Embryonic facial prominence (tissue), 1 donor: ENCODE measurements around the gene VAPB.
"Not testable (repeated sequence)": the region's sequence is repeated elsewhere in the genome, so short reads cannot be mapped to it uniquely, and the experiment has no call there.

ENCODE experiments used
- DNase-seq: peaks from one replicate; pipeline ENCODE4 v3.0.0-alpha.2; 2016; ENCODE audit errors: extremely low spot score

Gene VAPB

DNA sequence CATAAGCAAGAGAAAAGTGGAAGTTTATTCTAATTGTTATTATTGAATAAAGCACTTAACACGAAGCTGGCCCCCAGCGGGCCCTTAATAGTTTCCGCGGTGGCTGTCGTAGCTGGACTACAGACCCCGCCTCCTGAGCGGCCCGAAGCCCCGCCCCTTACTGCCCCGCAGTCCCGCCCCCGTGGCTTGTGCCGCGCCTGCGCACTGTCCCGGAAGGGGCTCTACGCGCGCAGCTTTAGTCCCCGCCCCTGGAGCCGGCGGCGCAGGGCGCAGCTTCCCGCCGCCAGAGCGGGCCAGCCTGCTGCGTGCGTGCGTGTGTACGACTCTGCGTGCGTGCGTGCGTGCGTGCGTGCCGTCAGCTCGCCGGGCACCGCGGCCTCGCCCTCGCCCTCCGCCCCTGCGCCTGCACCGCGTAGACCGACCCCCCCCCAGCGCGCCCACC is at the start of gene VAPB:
Gene VAPB (plus strand): TSS at position 348 of the 442 bp plus-strand sequence. CDS start 231 bp downstream, outside the sequence.
- peak; percentile 87 for DNase-seq

- no peak for DNase-seq
These were observed 49.3 kb upstream of the VAPB start for GRCh38 chr20:58339741-58340140.

GRCh38 chr20:58340151-58340550 is 48.9 kb upstream of the VAPB start:
- DNase-seq = no peak

DNA sequence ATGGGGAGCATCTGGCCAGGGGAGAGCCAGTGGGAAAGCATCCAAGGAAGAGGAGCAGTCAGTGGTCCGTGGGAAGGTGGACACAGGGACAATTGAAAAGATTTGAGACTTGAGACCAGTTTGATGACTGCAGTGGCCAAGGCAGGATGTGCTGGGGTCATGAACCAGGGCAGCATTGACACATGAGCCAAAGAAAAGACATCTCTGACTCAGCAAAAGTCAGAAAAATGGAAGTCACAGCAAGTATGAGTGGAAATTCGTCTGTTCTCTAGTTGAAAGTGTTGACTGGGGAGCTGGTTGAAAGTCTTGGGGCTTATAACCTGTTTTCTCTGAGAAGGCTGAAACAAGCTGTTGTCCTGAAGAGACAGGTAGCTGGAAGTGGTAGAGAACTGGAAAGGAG is 48.2 kb upstream of the VAPB start:
- no peak for DNase-seq

DNA sequence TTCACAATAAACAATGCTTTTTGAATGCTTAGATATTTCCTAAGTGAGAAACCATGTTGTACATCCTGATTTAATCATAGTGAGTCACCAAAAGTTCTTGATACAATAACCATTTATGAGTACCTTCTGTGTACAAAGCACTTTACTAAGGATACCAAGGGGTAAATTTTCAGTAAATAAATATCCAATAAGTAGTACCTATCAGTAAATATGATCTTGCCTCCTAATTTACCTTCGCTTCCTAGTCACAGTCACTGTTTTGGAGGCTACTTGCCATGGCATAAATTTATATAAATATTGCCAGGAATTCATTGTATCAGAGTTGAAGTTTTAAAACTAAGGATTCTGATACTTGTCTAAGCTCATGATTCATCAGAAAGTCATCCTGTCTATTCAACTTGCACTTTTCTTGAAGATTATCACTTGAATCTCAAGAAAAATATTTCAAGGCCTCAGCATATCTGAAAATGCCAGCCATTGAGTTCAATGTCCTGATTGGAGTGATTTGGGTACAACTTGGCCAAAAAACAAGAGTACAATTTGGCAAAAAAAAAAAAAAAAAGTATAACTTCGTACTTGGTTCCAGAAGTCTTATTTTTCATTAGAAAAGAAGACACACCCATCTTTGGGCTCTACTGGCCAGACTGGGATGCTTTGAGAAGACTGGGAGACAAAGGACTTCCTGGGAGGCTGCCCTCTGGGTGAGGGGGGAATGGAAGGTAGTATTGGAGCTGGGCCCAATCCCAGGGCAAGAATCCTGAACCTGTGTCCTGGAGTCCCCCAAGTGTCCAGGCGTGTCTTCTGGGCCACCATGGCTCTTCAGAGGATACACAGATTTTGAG is 46.7 kb upstream of the VAPB start:
- DNase-seq = no peak

- no peak for DNase-seq
These were observed 44.3 kb upstream of the VAPB start for GRCh38 chr20:58344741-58345140.

GRCh38 chr20:58349570-58349969 is 39.5 kb upstream of the VAPB start:
- no peak for DNase-seq

- no peak for DNase-seq
These were observed 36.6 kb upstream of the VAPB start for GRCh38 chr20:58352468-58352867.

GRCh38 chr20:58359441-58359840 is 29.6 kb upstream of the VAPB start:
- no peak for DNase-seq

DNA sequence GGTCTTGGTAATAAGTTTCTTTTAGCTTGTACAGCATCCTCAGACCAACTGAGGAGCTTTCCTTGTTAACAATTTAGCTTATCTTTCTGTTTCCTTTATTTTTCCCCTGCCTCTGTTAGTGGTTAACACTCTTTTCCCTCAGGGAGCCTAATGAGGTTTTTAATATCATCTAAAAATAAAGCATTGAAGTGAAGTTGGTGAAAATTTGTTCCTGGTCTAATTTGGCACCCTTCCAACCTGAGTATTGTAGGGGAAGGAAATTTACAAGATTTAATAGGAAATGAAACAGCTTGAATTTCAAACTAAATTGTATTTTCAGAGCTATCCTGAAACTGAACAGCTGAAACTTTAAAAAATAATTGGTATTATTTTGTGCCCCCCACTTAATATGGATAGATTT is 28.1 kb upstream of the VAPB start:
- DNase-seq = no peak

- no peak for DNase-seq
These were observed 27.4 kb upstream of the VAPB start for GRCh38 chr20:58361481-58362205.

DNA sequence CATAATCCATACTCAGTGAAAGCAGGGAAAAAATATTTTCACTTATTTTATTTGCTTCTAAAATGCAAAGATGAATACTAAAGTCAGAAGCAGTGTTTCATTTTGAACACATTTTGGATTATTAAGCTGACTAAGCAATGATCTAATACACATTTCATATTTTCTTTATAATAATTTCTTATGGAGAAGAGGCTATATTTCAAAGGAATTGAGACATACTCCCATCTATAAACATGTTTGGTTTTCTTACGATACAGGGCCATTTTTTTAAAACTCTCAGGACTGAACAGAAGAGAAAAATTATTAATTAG is 26.9 kb upstream of the VAPB start:
- no peak for DNase-seq

- DNase-seq = no peak
These were observed 26.1 kb upstream of the VAPB start for GRCh38 chr20:58362970-58363369.

DNA sequence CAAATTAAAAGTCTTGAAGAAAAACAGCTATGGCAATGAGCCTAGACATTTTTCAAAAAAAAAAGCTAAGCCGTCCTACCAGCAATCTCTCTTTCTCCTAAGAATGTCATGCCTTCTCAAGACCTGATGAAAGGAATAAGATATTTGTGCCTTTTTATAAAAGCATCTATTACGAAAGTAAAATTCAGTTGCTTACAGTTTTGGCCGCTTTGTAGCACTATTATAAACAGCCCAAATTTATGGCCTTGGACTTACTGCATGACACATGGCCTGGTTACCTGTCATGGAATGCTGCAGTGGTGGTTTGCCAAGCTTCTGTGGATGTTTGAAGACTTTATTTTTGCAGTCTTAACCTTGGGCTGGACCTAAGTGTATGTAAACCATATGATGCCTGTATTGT is 22.2 kb upstream of the VAPB start:
- no peak for DNase-seq

DNA sequence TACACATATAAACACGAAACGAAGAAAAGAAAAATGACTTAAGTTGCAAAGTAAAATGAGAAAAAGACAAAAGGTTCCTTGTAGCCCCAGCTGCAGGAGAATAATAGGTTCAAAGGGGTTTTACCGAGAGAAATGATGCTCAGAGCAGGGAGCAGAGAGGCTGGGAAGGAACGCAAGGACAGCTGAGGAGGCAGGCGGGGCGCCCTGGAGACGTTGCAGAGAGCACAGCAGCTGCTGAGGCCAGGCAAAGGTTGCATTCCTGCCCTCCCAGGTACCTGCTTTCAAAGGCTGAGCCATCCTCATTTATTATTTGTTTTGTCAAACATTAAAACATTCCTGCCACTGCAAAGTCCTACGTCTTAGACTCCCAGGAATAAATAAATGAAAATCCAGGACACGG is 16.2 kb upstream of the VAPB start:
- no peak for DNase-seq

DNA sequence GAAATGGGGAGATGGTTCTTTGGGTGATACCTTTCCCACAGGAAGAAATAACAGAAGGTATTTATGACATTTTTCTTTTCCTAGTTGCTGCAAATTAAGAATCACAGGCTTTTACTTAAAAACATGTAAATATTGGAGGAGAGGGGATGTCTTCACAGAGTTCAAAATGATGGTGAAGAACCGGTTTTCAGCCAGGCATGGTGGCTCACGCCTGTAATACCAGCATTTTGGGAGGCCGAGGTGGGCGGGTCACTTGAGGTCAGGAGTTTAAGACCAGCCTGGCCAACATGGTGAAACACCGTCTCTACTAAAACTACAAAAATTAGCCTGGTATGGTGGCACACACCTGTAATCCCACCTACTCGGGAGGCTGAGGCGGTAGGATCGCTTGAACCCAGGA is 15.7 kb upstream of the VAPB start:
- not testable (repeated sequence) for DNase-seq

- no peak for DNase-seq
These were observed 14.8 kb upstream of the VAPB start for GRCh38 chr20:58374027-58374850.

GRCh38 chr20:58374906-58375758 is 13.9 kb upstream of the VAPB start:
- DNase-seq = peak; percentile 14

GRCh38 chr20:58375759-58376352 is 13.2 kb upstream of the VAPB start:
- no peak for DNase-seq

- DNase-seq = no peak
These were observed 12.0 kb upstream of the VAPB start for GRCh38 chr20:58377017-58377416.
